H1 (cell line): ENCODE data around the gene KLHL18. TPM values are rescaled to one million over a fixed set of nuclear protein-coding genes. Genes with fewer than 3 reads are reported as not detected.

ENCODE experiments used
- CTCF ChIA-PET: fragments of 300-600 bp; sonication (Branson Sonifier 250); formaldehyde crosslinking; loops from one replicate; lab custom pipeline; 2021; ENCODE audit not compliant: partially characterized antibody; lab: Charles Lee
- POLR2A ChIA-PET: fragments of 300-600 bp; sonication (Branson Sonifier 250); formaldehyde crosslinking; loops from one replicate; lab custom pipeline; 2021; ENCODE audit warnings: inconsistent platforms; ENCODE audit not compliant: partially characterized antibody; lab: Charles Lee
- DNase-seq, 2 experiments: peaks; one replicate each; pipeline versions ENCODE4 v3.0.0 to v3.0.0-alpha.2; 2010 to 2022; ENCODE audit warnings: low spot score in 2 of 2, low read depth in 1 of 2, mixed read lengths in 1 of 2
- FAIRE-seq: peaks from 2 replicates; lab custom pipeline; 2011; peaks lifted over from hg19 to GRCh38; lab: Jason Lieb, UNC
- H2AFZ ChIP-seq: 2 replicates; pipeline ENCODE4 v1.8.1; 2012; ENCODE audit warnings: low read length, inconsistent platforms
- H2AK5ac ChIP-seq: 2 replicates; pipeline ENCODE4 v1.6.1; 2013; ENCODE audit warnings: low read depth, low read length
- H2BK120ac ChIP-seq: replicated peaks from 2 replicates; pipeline ENCODE3; 2013; ENCODE audit warnings: low read depth, low read length, inconsistent platforms
- H2BK12ac ChIP-seq: 2 replicates; pipeline ENCODE4 v1.6.1; 2013; ENCODE audit warnings: low read depth, low read length
- H2BK15ac ChIP-seq: 2 replicates; pipeline ENCODE4 v1.6.1; 2013; ENCODE audit warnings: low read length
- H2BK20ac ChIP-seq: 2 replicates; pipeline ENCODE4 v1.6.1; 2013; ENCODE audit warnings: low read length
- H2BK5ac ChIP-seq: 2 replicates; pipeline ENCODE4 v1.6.1; 2013; ENCODE audit warnings: low read depth, low read length
- H3K14ac ChIP-seq: 2 replicates; pipeline ENCODE4 v1.6.1; 2013; ENCODE audit warnings: inconsistent platforms; ENCODE audit not compliant: insufficient read length
- H3K18ac ChIP-seq: 2 replicates; pipeline ENCODE4 v1.6.1; 2013; ENCODE audit warnings: low read length; ENCODE audit errors: extremely low read depth
- H3K23ac ChIP-seq: 2 replicates; pipeline ENCODE4 v1.6.1; 2013; ENCODE audit warnings: inconsistent platforms; ENCODE audit not compliant: insufficient read length
- H3K23me2 ChIP-seq: 2 replicates; pipeline ENCODE4 v1.6.1; 2013; ENCODE audit warnings: low read depth, low read length
- H3K27ac ChIP-seq: 2 replicates; pipeline ENCODE4 v1.6.1; 2011; ENCODE audit warnings: low read depth, low read length, inconsistent platforms
- H3K27me3 ChIP-seq, 4 experiments: replicated peaks in 1 of 4; 1 replicate in 1 of 4; 2 replicates in 3 of 4; pipeline versions ENCODE4 v1.6.1 to v1.8.1; 2011 to 2013; ENCODE audit warnings: low read length in 3 of 4, mild to moderate bottlenecking in 3 of 4, inconsistent platforms in 2 of 4, mixed read lengths in 2 of 4, moderate library complexity in 1 of 4; ENCODE audit not compliant: control insufficient read depth in 3 of 4, insufficient read depth in 3 of 4; ENCODE audit errors: extremely low read depth in 1 of 4
- H3K36me3 ChIP-seq, 4 experiments: 2 replicates each; pipeline versions ENCODE4 v1.6.1 to v1.8.1; 2011 to 2013; ENCODE audit warnings: mild to moderate bottlenecking in 4 of 4, low read length in 3 of 4, moderate library complexity in 2 of 4, control low read depth in 1 of 4, inconsistent platforms in 1 of 4; ENCODE audit not compliant: insufficient read depth in 4 of 4, control insufficient read depth in 2 of 4
- H3K4ac ChIP-seq: replicated peaks from 2 replicates; pipeline ENCODE3; 2013; ENCODE audit warnings: low read length, low read depth, mixed read lengths, inconsistent platforms; ENCODE audit not compliant: insufficient read length
- H3K4me1 ChIP-seq, 4 experiments: replicated peaks in 1 of 4; 1 replicate in 1 of 4; 2 replicates in 3 of 4; pipeline versions ENCODE4 v1.6.1 to v1.8.1; 2011 to 2013; ENCODE audit warnings: low read length in 3 of 4, inconsistent platforms in 2 of 4, mixed read lengths in 1 of 4; ENCODE audit not compliant: insufficient read depth in 4 of 4, control insufficient read depth in 3 of 4
- H3K4me2 ChIP-seq, 2 experiments: 2 replicates each; pipeline versions ENCODE4 v1.6.1 to v1.8.1; 2011 to 2013; ENCODE audit warnings: low read depth in 2 of 2, low read length in 2 of 2, control low read depth in 1 of 2, inconsistent platforms in 1 of 2, mild to moderate bottlenecking in 1 of 2; ENCODE audit not compliant: insufficient read depth in 1 of 2
- H3K4me3 ChIP-seq, 4 experiments: fragments of 200-600, 300-600 bp in 1 of 4; sonication (generic), shearing (Covaris generic), sonication (Bioruptor Twin) in 1 of 4; 2 replicates each; pipeline versions ENCODE4 v1.5.1 to v1.8.1; 2011 to 2016; ENCODE audit warnings: low read length in 4 of 4, low read depth in 3 of 4, control low read depth in 2 of 4, inconsistent platforms in 2 of 4, mild to moderate bottlenecking in 2 of 4, mixed read lengths in 1 of 4, moderate library complexity in 1 of 4; ENCODE audit not compliant: insufficient read depth in 2 of 4; ENCODE audit errors: extremely low read depth in 1 of 4
- H3K56ac ChIP-seq: replicated peaks from 2 replicates; pipeline ENCODE3; 2013; ENCODE audit warnings: low read depth, mild to moderate bottlenecking, mixed read lengths, low read length, inconsistent platforms; ENCODE audit not compliant: insufficient read length
- H3K79me1 ChIP-seq: 2 replicates; pipeline ENCODE4 v1.6.1; 2013; ENCODE audit warnings: low read depth, low read length, control low read depth
- H3K79me2 ChIP-seq, 2 experiments: 2 replicates each; pipeline versions ENCODE4 v1.6.1 to v1.8.1; 2012 to 2013; ENCODE audit warnings: low read length in 2 of 2, mild to moderate bottlenecking in 2 of 2, inconsistent platforms in 1 of 2; ENCODE audit not compliant: insufficient read depth in 2 of 2, control insufficient read depth in 1 of 2
- H3K9ac ChIP-seq, 4 experiments: replicated peaks in 1 of 4; 1 replicate in 1 of 4; 2 replicates in 3 of 4; pipeline versions ENCODE4 v1.6.1 to v1.8.1; 2011 to 2013; ENCODE audit warnings: low read depth in 3 of 4, low read length in 3 of 4, control low read depth in 2 of 4, mild to moderate bottlenecking in 2 of 4, moderate library complexity in 2 of 4, inconsistent platforms in 1 of 4; ENCODE audit errors: extremely low read depth in 1 of 4
- H3K9me3 ChIP-seq, 2 experiments: 2 replicates each; pipeline versions ENCODE4 v1.6.1 to v1.8.1; 2012 to 2013; ENCODE audit warnings: mild to moderate bottlenecking in 2 of 2, moderate library complexity in 2 of 2, control low read depth in 1 of 2, inconsistent platforms in 1 of 2, low read depth in 1 of 2, low read length in 1 of 2, mixed read lengths in 1 of 2; ENCODE audit not compliant: insufficient read depth in 2 of 2
- H4K20me1 ChIP-seq, 2 experiments: replicated peaks in 1 of 2; 2 replicates each; pipeline versions ENCODE3 to v1.8.1; 2011 to 2013; ENCODE audit warnings: inconsistent platforms in 2 of 2, low read length in 2 of 2, mild to moderate bottlenecking in 1 of 2; ENCODE audit not compliant: insufficient read depth in 2 of 2, control insufficient read depth in 1 of 2
- H4K5ac ChIP-seq: 2 replicates; pipeline ENCODE4 v1.6.1; 2013; ENCODE audit warnings: low read length, low read depth, mixed read lengths, inconsistent platforms; ENCODE audit not compliant: insufficient read length
- H4K8ac ChIP-seq: 2 replicates; pipeline ENCODE4 v1.8.0; 2013; ENCODE audit warnings: mild to moderate bottlenecking, moderate library complexity, low read length, inconsistent platforms; ENCODE audit not compliant: insufficient read depth; ENCODE audit errors: extremely low read depth
- H4K91ac ChIP-seq: replicated peaks from 2 replicates; pipeline ENCODE3; 2013; ENCODE audit warnings: low read length, mixed read lengths, inconsistent platforms; ENCODE audit not compliant: insufficient read length
- CBX8 ChIP-seq: fragments of 300-800, 300-1000 bp; sonication (generic); IDR thresholded peaks from 2 replicates; pipeline ENCODE4 v1.7.1; 2016; ENCODE audit warnings: low read depth, low read length, borderline replicate concordance
- polyA plus RNA-seq, 7 experiments: library from polyadenylated mRNA; depleted of rRNA in 3 of 7; stranded (reverse) in 5 of 7; unstranded in 2 of 7; fragments of >200 nt in 5 of 7; fragments of 200-250 nt in 2 of 7; gene quantifications; 1 replicate in 5 of 7; 2 replicates in 1 of 7; 4 replicates in 1 of 7; pipeline versions ENCODE4 v1.2.1 to v1.2.3, GENCODE V29; 2011 to 2013; ENCODE audit warnings: missing spikeins in 2 of 7, mixed read lengths in 2 of 7
- total RNA-seq: library from RNA; stranded (reverse); fragmentation: NEBNext Ultra II Directional; extraction: Animal tissue kit (Norgen Biotek cat#: 25700); gene quantifications from 2 replicates; pipeline ENCODE4 v1.2.1, GENCODE V29; 2021
- TF ChIP-seq, protein P1 (sequence below): IDR thresholded peaks from 2 replicates; pipeline ENCODE4 v1.6.1; 2011; ENCODE audit warnings: low read length, improper control_type of control experiment

KLHL18 gene
- total and polyA plus RNA-seq, 2 of the 8 experiments (the other 6 are each of a cell fraction or from before 2014, with no cell fraction given) = 19.9 to 31.7 TPM

DNA sequence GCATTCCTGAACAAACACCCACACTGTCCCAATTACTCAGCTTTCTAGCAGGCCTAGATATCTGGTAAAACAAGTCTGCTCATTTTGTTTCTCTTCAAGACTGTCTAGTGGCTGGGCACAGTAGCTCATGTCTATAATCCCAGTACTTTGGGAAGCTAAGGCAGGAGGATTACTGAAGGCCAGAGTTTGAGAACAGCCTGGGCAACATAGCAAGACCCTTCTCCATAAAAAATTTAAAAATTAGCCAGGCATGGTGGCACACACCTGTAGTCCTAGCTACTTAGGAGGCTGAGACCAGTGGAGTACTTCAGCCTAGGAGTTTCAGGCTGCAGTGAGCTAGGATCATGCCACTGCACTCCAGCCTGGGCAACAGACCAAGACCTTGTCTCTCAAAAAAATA lies 91.8 kb downstream of the KLHL18 start:
- Histone ChIP-seq H3K27ac (no peak overlapping the region), H3K23me2 (peaks cover 1% of the 10 kb centered on the region; the same call in 1 of the 2 replicates), H4K8ac (no peak overlapping the region), H3K4me1 (peaks cover 2 to 5% (median 3%) of the 10 kb centered on the region in 4 experiments; a peak in 4 of 7 replicates), H2BK15ac (no peak overlapping the region), H2BK20ac (no peak overlapping the region), H2BK5ac (no peak overlapping the region), H3K79me2 (no peaks in the 10 kb centered on the region), H3K18ac (no peak overlapping the region), H2AK5ac (no peak overlapping the region), H3K4ac (no peak overlapping the region), H3K9ac (no peak overlapping the region), H2BK120ac (no peak overlapping the region), H4K20me1 (no peaks in the 10 kb centered on the region), H2BK12ac (no peak overlapping the region), H4K5ac (no peak overlapping the region), H3K56ac (no peak overlapping the region), H3K27me3 (no peaks in the 10 kb centered on the region), H3K9me3 (no peaks in the 10 kb centered on the region), H3K14ac (no peak overlapping the region), H3K4me3 (no peak overlapping the region)
- FAIRE-seq (no peak), DNase-seq (no peak)
- POLR2A ChIA-PET = interaction anchor here (0.6 kb wide), 1 partner anchor 194 kb away, joined by 3 read pairs; no protein-coding TSS in a partner anchor
- TF ChIP-seq, protein P1, sequence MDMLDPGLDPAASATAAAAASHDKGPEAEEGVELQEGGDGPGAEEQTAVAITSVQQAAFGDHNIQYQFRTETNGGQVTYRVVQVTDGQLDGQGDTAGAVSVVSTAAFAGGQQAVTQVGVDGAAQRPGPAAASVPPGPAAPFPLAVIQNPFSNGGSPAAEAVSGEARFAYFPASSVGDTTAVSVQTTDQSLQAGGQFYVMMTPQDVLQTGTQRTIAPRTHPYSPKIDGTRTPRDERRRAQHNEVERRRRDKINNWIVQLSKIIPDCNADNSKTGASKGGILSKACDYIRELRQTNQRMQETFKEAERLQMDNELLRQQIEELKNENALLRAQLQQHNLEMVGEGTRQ = no peak
- no peak for TF ChIP-seq CBX8
- TF ChIP-seq, all 59 proteins: peak for 0
- CTCF ChIA-PET = no interaction called here
- Histone ChIP-seq H3K79me1 (no peaks in the 10 kb centered on the region; the same call in 1 of the 2 replicates), H3K4me2 (no peak overlapping the region), H3K36me3 (no peaks in the 10 kb centered on the region), H3K23ac (no peak overlapping the region), H4K91ac (no peak overlapping the region), H2AFZ (no peak overlapping the region)
